NCI-H345 (cell line): Measurements from ENCODE around the gene AGAP1.

Experiments used
- DNase-seq: peaks from one replicate; lab custom pipeline; 2025; lab: John Stamatoyannopoulos, UW

AGAP1 gene

DNA sequence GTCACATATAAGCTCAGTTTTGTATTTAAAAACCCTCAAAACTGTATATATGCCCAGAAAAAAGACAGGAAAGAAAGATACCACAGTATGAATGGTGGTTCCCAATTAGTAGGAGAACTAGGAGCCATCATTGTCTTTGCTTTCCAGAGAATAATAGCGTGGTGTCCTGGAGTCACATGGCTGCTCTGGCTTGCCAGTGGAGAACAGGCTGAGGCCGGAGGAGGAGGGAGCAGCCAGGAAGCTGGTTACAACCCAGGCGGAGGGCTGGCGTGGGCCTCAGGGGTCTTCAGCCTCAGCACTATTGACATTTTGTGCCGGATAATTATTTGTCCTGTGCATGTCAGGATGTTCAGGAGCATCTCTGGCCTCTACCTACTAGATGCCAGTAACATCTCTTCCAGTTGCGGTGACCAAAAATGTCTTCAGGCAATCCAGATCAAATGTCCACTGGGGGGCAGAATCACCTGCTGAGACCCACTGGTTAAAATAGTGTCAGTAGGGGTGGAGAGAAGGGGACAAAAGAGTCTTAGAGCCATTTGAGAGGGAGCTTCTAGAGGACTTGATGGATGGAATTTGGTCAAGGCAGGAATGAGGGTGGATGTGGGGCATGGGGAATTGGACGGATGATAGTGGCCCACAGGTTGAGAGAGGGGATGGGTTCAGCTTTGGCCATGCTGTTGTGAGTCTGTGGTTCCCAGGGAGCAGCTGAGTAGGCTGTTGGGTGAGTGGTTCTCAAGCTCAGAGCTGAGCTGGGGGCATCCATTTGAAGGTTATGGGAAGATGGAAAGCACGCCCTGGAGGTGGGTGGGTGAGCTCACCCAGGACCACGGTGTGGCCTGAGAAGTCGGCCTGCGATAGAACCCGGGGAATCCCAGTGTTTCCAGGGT is 144.9 kb downstream of the AGAP1 start:
- DNase-seq = no peak

DNA sequence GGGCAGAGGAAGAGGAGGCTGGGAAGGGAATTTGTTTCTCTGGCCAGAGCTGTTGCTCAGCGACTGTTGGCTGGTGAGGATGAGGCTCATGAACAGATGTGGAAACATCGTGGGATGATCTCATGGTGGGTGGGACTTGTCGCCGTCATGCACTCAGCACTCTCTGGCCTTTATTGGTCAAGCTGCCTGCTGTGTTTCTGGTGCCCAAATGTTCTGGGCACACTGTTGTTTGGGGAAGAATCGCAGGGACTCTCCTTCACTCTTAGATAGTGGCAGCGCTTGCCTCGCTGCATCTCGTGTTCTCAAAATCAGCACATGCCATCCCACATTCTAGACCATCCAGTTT is 145.6 kb downstream of the AGAP1 start:
- DNase-seq = no peak

DNA sequence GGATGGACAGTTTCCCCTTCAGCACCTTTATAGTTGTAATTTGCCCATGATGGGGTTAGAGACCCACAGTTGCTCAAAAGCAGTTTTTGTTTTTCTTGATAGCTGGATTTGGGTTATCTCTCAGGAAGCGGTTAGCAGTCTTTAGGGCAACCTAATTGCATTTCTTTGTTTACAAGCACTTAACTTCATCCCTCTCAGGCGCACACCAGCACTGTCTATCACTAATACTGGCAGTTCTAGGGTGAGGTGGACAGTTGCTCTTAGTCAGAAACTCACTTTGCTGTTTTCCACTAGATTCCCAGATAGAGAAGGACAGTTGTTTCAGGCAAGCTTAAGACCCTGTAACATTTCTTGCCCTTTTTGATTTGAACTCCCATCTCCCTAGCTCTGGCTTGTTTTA is 146.0 kb downstream of the AGAP1 start:
- no peak for DNase-seq

DNA sequence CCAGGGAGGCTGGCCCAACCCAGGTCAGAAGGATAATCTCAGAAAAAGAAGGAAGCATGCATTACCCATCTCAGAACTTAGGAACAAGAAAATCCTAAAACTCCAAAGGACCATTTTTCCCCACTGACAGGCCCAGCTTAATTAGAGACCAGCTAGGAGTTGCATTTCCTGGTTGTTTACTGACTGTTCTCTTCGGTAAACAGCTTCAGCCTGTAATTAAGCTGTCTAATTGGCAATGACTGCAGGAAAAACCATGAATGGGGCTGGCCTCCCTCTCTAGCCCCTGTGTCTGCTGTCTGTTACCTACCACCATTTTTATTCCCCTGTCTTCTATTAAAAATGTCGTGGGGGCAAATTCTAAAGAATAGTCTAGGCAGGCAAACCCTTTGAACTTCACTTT is 146.5 kb downstream of the AGAP1 start:
- DNase-seq = no peak

DNA sequence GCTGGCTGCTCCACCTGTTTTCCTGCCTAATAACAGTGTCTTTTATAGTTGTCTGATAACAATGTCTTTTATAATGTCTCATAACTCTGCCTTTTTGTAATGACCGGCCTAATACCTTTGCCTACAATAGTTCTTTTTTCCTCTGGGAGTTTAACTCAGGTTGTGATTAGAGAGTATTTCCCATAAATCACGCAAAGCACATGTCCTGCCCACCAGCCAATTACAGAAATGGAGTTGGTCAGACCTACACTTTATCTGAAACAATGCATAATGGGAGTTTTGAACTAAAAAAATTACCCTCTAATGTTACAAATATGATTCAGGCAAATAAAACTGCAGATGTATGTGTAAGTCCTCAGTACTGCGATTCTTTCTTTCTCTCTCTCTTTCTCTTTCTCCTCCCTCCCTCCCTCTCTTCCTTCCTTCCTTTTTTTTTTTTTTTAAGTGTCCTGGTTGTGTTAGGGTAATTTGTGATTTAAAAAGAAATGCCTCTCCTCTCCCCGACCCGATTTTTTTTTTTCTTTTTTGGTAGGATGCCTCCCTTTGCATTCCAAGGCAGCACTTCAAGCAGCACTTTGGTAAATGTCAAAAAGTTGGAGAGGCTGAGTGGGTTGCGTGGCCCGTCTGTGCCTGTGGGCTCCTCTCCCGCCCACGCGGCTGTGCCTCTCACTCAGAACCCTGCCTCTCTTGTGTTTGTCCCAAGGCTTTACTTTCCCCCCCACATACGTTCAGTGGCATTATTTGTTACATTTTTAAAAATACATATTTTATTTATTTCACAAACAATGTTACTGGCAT is 147.3 kb downstream of the AGAP1 start:
- no peak for DNase-seq

DNA sequence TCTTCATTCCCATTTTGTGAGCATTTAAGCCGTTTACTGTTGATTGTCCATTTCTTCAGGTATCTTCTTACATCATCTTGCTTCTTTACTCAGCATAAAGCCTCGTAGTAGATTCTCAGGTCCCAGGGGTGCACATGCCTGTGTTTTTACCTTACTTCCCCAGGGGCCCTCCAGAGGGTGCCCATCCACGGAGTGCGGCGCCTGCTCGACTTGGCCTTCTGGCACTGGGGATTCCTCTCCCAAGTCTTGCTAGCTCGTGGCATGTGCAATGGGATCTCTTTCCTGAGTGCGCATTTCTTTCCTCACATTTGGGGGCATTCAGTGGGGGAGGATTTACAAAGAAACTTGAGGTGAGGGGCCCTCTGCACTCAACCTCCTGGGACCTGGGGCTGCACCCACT is 148.1 kb downstream of the AGAP1 start:
- DNase-seq = no peak

DNA sequence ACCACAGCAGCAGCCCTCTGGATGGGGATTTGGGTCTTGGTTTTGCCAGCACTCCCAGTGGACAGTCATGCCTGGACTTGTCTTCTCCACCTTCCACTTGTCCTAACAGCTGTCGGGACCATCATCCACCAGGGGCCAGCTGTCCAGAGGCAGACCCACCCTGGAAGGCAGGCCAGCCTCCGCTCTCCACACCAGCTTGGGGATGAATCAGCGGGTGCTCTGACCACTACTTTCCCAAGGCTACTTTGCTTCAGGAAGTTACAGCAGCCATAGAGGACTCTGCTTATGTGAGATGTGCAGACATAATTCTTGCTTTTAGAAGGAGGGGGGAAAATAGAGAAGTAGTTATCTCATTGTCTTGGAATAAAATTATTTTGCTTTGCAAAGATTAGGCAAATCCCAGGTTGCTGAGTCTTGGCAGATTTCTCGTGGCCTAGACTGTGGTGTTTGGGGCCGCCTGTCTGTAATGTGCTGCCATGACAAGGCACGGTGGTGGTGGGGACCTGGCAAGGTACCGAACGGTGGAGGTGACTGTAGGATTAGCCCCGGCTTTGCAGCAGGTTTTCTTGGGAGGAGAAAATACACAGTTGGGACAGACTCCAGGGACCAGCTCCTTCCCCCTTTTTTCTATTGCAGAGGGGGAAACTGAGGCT is 148.7 kb downstream of the AGAP1 start:
- no peak for DNase-seq

DNA sequence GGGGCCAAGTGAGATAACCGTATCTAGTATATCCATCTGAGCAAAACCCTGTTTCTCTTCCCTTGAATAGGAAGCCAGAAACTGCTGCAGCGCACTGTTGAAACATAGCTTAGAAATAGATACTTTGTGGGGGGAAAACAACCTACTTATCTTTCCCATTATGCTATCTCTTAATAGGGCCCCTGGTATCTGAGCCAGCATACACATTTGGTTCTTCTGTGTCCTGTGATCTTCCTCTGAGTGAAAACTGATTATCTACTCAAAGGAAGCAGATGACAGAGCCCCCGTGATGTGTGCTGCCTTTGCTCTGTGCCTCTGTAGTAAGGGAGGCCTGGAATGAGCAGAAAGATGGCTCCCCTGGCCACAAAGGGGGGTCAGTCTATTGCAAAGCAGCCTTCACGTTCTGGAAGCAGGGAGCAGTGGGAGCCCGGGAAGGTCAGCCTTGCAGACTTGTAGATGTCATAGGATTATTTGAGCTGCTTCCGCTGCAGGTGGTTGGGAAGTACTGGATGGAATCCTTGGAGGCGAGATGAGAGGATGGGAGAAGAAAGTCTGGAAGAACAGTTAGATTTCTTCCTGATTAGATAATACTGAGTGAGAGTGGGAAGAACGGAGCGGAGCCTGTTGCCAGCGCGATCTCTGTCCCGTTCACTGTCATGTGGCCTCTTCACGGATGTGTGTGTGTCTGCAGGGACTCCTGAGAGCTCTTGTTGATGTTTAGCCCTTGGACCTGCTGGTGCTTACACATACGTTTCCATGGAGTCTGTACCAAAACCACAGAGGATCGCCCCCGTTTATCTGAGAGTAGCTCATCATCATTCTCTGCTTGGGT is 150.1 kb downstream of the AGAP1 start:
- no peak for DNase-seq

DNA sequence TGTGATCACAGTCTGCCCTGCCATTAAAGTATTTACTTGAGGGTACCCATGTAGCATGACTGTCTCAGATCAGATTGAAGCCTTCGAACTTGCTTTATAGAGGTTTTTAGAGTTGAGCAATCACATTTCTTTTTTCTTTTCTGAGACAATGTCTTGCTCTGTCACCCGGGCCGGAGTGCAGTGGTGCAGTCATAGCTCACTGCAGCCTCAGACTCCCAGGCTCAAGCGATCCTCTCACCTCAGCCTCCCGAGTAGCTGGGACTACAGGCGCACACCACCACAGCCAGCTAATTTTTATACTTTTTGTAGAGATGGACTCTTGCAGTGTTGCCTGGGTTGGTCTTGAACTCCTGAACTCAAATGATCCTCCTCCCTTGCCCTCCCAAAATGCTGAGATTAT is 153.4 kb downstream of the AGAP1 start:
- no peak for DNase-seq

DNA sequence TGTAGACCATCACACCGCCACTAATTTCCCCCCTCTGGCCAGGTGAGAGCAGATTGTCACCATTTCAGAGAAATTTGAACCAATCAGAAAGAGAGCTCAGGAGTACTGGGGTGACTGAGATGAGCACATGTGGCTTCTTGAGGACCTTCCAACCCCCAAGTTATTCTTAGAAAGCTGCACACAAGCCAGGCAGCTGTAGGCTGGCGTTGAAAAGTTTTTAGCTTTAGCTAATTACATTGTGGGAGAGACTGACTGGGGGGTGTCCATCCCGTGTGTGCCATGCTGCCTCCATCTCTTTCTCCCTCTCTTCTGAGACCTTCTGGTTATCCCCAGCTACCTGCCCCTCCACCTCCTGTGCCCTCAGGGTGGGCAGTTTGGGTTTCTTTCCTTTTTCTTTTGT is 154.0 kb downstream of the AGAP1 start:
- no peak for DNase-seq

DNA sequence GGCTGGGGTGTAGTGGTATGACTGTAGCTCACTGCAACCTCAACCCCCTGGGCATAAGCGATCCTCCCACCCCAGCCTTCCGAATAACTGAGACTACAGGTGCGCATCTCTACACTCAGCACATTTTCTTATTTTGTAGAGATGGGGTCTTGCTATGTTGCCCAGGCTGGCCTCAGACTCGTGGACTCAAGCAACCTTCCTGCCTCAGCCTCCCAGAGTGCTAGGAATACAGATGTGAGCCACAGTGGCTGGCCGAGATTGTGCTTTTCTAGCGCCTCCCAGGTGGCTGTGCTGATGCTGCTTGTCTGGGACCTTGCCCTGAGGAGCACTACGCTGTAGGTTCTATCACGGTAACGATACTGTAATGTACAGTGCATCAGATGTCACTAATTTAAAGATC is 155.6 kb downstream of the AGAP1 start:
- DNase-seq = no peak

DNA sequence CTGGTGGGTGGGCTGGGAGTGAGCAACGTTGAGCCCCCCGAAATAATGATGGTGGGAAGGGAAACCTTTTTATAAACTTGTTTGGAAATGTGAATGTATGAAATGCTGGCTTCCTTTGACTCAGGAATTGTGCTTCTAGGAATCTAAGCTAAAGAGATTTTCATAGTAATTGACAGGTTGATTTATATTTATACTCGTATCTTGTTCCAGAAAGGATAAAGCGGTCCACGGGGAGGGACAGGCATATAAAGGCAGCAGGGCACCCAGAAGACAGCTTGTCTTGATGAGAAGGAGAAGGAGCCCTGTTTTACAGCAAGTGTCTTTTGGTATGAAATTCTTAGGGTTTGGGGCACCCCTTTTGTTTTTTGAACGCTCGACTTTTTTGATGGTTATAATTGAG is 157.8 kb downstream of the AGAP1 start:
- no peak for DNase-seq

DNA sequence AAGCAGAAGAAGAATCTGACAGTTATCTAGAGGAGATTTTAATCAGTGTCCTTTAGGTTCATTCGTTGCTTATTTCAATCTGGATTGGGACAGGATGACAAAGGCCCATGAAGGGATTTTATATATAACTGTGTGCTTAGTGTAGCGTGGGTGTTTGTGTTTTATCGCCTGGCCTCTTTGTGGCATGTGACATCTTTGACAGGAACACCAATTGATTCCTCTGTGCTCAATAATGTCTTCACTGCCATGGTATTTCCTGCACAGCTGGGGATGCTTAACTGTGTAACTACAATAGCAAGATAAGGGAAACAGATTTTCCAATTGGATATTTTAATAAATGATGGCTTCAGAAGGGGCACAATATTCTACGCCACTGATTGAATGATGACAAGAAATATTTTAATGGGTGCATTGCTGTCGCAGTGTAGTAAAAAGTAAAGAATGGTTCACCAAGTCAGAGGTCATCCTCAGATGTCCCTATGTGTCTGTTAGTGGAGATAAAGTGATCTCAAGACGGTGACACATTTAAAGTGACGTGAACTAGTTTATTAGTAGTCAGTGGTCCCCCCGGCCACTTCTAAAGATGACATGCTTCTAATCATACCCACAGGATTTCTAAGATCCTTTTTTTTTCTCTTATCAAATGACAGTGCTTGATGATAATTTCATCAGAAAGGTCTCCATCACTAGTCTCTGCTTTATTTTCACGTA is 160.4 kb downstream of the AGAP1 start:
- DNase-seq = no peak

DNA sequence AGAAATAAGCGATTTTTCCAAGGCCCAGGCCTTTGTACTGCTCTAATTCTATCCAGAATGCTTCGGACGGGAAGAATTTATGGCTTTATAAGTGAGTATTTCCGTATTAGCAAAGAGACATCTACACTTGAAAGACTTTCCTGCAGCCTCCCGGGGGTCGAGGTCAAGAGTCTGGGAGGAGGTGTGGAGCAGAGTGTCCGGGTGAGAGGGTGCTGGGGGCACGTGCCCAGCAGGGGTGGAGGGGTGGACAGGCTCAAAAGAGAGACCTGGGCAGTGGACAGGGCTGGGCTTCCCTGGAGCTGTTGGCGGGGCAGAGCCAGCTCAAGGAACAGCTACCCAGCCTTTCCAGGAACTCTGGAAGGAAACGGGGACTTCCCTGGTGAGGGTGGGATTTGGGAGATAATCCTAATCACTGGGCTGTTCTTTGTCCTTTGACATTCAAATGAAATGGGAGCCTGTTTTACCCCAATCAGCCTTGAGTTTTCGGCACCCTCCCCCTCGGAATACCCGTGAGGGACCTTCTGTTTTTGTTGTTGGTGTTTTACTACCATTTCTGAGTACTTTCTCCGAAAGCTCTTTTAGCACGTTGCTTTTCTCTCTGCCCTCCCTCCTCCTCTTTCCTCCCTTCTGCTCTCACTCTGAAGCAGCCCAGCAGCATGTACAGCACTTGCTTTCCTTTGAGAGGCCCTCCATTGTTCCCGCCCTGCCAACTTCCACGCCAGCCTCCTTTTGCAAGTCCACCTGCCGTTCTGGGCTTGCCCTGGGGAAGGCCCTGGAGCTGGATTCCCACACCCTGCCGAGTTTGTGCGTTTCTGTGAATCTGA is 164.7 kb downstream of the AGAP1 start:
- DNase-seq = peak; percentile 77

DNA sequence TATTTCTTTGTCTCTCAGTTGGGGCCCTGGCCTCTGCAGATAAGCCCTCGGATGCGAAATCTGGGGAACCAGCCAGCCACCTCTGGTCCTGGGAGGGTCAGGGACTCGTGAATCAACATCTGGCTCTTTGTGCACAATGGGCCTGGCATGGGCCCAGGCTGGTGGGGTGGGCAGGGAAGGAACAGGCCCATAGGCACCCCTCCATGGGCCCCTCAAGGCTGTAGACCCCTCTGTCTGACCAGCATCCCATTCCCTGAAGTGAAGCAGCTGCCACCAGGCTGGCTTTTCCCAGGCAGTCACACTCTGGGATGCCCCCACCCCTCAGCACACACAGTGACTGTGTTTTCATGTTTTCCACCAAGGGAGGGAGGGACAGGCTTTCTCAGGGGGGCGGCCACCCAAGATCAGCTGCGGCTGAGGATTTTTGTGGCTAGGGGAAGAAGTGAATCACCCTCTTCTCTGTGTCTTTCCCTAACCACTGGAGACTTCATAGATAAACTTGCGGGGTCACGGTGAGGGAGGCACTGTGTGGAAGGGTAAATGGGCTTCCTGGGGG is 166.0 kb downstream of the AGAP1 start:
- DNase-seq = no peak

DNA sequence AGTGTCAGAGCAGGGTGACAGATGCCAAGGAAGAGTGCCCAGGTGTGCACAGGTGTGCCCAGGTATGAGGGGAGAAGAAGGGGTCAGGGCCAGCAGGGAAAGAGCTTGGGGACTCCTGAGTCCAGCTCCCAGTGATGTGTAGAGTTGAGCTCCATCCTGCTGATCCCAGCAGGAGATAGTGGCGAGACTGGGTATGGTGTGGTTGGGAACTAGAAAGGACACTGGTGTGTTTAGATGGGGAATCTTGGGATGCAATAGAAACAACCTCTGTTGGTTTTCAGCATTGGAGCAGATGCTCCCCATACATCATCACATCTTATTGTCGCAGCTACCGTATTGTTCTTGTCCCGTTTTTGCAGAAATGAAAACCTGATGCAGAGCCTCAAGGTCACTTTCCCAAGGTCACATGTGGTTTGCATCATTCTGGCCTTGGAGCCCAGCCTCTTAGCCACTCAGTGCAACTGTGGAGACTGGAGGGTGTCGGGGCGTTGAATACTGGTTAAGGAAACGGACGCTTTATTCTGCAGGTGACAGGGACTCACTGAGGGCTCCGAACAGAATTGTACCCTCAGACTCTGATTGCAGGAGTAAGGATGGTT is 166.7 kb downstream of the AGAP1 start:
- DNase-seq = no peak

DNA sequence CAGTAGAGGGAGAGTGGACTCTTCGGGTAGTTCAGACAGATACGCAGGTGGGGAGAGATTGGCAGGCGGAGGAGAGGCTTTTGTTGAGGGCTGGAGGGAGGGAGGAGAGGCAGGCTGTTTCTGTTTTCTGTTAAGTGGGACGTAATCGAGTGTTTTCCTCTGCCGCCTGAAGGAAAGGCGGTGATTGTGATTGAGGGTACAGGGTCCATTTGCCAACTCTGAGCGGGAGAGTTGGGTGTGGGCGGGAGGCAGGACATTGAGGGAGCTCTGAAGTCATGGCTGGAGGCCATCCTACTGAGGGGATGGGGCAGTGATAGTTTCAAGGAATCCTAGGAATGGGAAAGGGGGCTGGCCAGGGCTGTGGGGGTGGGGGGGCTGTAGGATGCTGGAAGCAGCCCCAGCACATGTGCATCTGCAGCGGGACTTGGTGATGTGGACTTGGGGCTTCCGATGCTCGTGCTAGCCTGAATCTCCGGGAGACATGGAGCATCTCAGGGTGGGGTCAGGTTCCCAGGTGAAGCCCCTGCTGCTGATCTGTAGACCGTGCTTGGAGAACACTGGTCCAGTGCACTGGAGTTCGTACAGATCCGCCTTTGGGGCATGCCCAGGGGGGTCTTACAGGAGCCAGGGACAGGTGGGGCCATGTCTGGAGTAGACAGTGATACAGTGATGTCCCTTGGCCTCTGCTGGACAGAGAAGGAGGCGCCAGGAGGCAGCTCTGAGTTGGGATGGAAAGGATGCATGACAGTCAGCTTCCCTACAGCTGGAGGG is 167.5 kb downstream of the AGAP1 start:
- peak; percentile 36 for DNase-seq

DNA sequence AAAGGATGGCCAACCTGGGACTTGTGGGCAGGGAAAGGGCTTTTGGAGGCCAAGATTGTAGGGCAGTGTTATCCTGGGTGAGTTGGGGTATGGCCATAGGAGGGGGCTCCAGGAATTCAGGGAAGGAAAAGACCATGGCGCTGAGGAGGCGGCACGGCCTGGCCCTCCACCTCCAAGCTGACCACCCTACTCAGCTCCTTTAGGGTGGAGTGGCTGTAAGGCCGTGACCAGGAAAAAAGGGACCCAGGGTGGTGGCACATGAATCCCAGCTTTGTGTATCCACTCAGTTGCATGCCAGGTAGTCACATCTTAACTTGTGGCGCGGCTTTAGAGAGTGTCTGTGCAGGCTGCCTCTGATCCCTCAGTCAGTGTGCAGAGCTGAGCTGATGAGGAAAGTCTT is 168.1 kb downstream of the AGAP1 start:
- DNase-seq = no peak

DNA sequence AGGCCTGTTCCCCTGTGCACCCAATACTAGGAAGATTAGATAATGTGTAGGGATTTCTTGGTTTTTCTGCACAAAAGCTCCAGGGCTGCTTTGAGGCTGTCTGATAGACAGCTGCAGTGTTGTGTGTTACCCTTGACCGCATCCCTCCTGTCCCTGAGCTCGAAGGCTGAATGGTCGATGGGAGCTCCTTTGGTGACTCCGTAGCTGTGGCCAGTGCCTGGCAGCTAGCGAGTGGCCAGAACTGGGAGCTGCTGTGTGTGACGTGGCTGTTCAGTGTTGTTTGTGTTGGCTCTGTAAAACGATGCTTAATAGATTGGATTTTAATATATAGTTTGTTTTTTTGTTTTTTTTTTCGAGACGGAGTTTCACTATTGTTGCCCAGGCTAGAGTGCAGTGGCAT is 170.0 kb downstream of the AGAP1 start:
- no peak for DNase-seq
